ENCODE results near the gene CCNQ. TPM values are rescaled to one million over a fixed set of nuclear protein-coding genes. Genes with fewer than 3 reads are reported as not detected.

CCNQ gene
- total RNA-seq, 4 donors from 2014 or later = 30.7 to 57.7 (median 51.4) TPM

DNA sequence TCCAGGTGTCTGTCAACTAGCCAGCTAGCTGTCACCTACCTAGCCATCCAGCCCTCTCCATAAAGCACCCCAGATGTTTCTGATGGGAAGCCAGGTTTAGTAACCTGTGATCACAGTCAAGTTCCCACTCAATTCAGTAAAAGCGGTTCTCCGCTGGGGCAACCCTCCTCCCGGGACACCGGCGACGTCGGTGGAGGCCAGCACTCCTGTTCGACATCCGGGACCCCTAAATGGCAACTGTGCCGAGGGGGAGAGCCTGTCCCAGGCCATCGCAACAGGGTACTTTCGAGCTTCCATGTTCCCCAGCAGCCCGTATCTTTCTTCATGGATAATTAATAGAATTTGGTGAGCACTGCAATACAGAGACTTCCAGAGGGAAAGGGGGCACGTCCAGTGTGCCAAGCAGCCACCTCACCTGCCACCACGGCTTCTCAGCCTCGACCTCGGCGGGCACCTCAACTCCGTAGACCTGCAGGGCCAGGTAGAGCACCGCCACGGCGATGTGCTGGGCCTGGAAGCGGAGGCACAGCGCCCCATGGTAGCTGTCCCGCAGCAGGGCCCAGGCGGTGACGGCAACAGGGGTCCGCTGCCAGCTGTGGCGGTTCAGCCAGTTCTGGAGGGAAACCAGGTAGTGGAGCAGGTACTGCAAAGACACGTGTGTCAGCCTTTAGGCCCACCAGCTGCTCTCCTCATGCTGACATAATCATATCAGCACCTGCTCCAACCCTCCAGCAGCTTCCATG is 6.7 kb downstream of the CCNQ start:
- H3K36me3 ChIP-seq = peaks cover 0 to 85% of the 10 kb centered on the region in 2 donors
- H3K27ac ChIP-seq = no peak overlapping the region
- peaks cover 0 to 18% (median 0%) of the 10 kb centered on the region in 3 donors for H3K4me1 ChIP-seq
- ATAC-seq = no peak
- no peaks in the 10 kb centered on the region for H3K27me3 ChIP-seq
- TF ChIP-seq EP300 (IDR thresholded peaks at IDR 0.05) = no peak
- TF ChIP-seq, protein P1, sequence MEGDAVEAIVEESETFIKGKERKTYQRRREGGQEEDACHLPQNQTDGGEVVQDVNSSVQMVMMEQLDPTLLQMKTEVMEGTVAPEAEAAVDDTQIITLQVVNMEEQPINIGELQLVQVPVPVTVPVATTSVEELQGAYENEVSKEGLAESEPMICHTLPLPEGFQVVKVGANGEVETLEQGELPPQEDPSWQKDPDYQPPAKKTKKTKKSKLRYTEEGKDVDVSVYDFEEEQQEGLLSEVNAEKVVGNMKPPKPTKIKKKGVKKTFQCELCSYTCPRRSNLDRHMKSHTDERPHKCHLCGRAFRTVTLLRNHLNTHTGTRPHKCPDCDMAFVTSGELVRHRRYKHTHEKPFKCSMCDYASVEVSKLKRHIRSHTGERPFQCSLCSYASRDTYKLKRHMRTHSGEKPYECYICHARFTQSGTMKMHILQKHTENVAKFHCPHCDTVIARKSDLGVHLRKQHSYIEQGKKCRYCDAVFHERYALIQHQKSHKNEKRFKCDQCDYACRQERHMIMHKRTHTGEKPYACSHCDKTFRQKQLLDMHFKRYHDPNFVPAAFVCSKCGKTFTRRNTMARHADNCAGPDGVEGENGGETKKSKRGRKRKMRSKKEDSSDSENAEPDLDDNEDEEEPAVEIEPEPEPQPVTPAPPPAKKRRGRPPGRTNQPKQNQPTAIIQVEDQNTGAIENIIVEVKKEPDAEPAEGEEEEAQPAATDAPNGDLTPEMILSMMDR (IDR thresholded peaks at IDR 0.05) = no peak
- H3K9me3 ChIP-seq = no peaks in the 10 kb centered on the region
- H3K4me3 ChIP-seq = no peak overlapping the region
- WGBS, 2 donors (ENCODE audit: low coverage in 1 of 2) = 83% methylated on average over 1 of the region's 30 CpGs; no CpG with 5 or more reads in 1 of the 2 donors

DNA sequence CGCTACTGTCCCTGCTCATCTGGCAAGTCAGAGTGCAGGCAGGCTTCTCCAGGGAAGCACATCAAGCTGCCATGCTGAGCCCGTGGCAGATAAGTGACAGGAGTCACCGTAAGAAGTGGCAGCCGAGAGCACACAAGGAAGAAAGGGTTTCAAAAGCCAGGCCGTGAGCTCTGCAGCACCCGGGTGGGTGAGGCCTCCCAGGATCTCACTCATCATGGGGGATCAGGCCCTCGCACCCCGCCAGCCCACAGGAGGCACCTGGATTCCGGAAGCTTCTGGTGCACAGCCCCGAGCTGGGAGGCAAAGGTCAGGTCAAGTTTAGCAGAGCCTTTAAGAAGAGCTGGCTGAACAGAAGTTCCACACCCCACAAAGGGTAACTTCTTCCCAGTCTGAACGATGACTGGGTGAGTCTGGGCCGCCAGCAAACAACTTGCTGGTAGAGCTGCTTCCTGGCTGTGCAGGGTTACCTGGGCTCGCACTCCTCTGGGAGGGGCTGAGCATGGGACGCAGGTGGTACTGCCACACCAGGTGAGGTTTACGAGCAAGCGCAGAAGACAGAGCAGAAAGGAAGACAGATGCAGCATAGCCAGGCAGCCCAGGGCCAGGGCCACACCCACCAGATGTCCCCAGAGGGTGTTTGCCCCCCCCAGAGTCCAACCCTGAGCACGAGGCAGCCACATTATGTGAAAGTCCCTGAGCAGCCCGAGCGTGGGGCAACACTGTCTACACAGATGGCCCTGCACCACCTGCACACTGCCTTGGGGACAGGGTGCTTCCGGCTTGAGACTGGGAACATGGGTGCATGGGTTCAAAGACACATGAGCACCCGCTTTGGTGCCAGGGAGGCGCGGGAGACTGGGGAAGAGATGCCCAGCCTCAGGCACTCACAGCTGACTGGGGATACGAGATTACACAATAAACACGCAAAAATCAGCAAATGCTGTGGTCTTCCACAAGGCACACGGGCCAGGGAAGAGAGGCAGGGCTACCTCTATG is 7.7 kb downstream of the CCNQ start:
- 79% methylated on average over 7 of the region's 26 CpGs; no CpG with 5 or more reads in 1 of the 2 donors for WGBS, 2 donors (ENCODE audit: low coverage in 1 of 2)
- no peak for ATAC-seq
- H3K9me3 ChIP-seq = no peaks in the 10 kb centered on the region

DNA sequence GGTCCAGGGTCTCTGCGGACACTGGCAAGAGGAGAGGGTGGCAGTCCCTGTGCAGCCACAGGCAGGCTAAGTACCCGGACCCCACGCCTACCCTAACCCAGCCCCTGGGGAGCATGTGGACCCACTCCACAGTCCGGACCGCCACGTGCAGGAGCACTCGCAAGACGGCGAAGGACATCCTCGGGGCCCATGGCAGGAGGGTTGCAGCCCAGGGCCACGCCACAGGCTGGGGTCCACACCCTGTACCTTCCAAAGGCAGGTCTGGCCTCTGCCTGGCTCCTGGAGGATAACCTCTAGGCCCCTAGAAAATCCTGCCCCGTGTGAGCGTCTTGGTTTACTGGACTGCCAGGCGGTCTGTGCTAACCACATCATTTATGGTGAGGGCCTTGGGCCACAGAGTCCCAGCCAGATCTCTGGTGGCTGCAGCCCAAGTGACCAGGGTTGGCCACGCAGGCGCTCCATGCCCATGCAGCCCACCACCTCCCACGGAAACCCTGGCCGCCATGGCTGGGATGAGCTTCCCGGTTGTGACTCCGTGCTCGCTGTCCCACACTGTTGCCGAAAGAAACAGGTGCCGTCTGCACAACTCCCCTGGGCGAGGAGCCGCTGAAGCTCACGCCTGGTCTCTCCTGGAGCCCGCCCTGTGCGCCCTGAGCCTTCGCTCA is 10.0 kb downstream of the CCNQ start:
- Histone ChIP-seq H3K27ac (no peak overlapping the region), H3K4me3 (no peak overlapping the region), H3K9me3 (no peaks in the 10 kb centered on the region), H3K36me3 (peaks cover 0 to 67% of the 10 kb centered on the region in 2 donors), H3K4me1 (peaks cover 0 to 8% (median 0%) of the 10 kb centered on the region in 3 donors), H3K27me3 (no peaks in the 10 kb centered on the region)
- WGBS, 2 donors (ENCODE audit: low coverage in 1 of 2) = no CpG with 5 or more reads among the region's 29 CpGs
- ATAC-seq = no peak
- TF ChIP-seq, protein P1 (IDR thresholded peaks at IDR 0.05) = no peak
- TF ChIP-seq POLR2AphosphoS5 (IDR thresholded peaks at IDR 0.05) = no peak
- TF ChIP-seq EP300 (IDR thresholded peaks at IDR 0.05) = no peak
- no peak for TF ChIP-seq POLR2A (IDR thresholded peaks at IDR 0.05)

More for the DNA sequence above, 7.7 kb downstream of the CCNQ start:
- H3K27me3 ChIP-seq = no peaks in the 10 kb centered on the region
- TF ChIP-seq, protein P1 (IDR thresholded peaks at IDR 0.05) = no peak
- TF ChIP-seq POLR2AphosphoS5 (IDR thresholded peaks at IDR 0.05) = no peak
- no peak for TF ChIP-seq POLR2A (IDR thresholded peaks at IDR 0.05)
- no peak for TF ChIP-seq EP300 (IDR thresholded peaks at IDR 0.05)
- peaks cover 0 to 89% of the 10 kb centered on the region in 2 donors for H3K36me3 ChIP-seq
- H3K27ac ChIP-seq = no peak overlapping the region
- no peak overlapping the region for H3K4me3 ChIP-seq
- peaks cover 0 to 8% (median 0%) of the 10 kb centered on the region in 3 donors for H3K4me1 ChIP-seq

DNA sequence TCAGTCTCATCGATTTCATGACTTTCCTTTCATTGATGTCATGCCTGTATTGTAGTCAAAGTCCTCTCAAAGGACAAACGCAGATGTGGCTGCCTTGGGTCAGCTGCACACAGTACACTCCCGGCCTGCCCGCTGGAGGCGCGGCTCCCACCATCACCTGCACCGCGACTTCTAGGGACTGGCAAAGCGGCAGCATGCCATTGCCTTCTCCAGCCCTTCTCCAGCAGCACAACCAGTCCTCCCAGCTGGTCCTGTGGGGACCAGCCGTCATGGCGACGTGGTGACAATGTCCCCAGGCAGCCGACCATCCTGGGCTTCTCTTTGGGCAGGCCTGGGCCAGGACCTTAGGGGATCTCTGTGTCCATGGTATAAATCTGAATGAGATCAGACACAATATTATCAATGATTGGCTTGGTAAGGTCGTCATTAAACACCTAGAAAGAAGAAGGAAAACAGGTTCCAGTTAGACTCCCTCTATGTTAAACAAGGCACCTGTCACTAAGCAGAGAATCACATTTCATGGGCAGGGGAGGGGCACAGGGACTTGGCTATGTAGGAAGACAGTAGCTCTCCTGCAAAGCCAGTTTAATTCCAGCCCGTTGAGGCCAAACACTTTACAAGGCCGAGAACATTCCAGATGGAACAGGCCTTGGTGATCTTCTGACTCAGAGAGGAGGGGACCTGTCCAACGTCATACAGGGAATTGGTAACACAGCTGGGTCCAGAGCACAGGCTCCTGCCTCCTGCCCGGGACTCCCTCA is 10.7 kb downstream of the CCNQ start:
- 60 to 100% methylated on average over 1 to 3 of the region's 18 CpGs for WGBS, 2 donors (ENCODE audit: low coverage in 1 of 2)
- TF ChIP-seq EP300 (IDR thresholded peaks at IDR 0.05) = no peak
- TF ChIP-seq, protein P1 (IDR thresholded peaks at IDR 0.05) = no peak
- TF ChIP-seq POLR2A (IDR thresholded peaks at IDR 0.05) = no peak
- TF ChIP-seq POLR2AphosphoS5 (IDR thresholded peaks at IDR 0.05) = no peak
- H3K4me3 ChIP-seq = no peak overlapping the region
- ATAC-seq = no peak
- H3K9me3 ChIP-seq = no peaks in the 10 kb centered on the region
- peaks cover 0 to 4% (median 0%) of the 10 kb centered on the region in 3 donors for H3K4me1 ChIP-seq
- no peak overlapping the region for H3K27ac ChIP-seq
- H3K27me3 ChIP-seq = no peaks in the 10 kb centered on the region
- peaks cover 0 to 60% of the 10 kb centered on the region in 2 donors for H3K36me3 ChIP-seq

All from gastroesophageal sphincter (tissue), 4 donors.